ENCODE results near the gene CHST11.

DNA sequence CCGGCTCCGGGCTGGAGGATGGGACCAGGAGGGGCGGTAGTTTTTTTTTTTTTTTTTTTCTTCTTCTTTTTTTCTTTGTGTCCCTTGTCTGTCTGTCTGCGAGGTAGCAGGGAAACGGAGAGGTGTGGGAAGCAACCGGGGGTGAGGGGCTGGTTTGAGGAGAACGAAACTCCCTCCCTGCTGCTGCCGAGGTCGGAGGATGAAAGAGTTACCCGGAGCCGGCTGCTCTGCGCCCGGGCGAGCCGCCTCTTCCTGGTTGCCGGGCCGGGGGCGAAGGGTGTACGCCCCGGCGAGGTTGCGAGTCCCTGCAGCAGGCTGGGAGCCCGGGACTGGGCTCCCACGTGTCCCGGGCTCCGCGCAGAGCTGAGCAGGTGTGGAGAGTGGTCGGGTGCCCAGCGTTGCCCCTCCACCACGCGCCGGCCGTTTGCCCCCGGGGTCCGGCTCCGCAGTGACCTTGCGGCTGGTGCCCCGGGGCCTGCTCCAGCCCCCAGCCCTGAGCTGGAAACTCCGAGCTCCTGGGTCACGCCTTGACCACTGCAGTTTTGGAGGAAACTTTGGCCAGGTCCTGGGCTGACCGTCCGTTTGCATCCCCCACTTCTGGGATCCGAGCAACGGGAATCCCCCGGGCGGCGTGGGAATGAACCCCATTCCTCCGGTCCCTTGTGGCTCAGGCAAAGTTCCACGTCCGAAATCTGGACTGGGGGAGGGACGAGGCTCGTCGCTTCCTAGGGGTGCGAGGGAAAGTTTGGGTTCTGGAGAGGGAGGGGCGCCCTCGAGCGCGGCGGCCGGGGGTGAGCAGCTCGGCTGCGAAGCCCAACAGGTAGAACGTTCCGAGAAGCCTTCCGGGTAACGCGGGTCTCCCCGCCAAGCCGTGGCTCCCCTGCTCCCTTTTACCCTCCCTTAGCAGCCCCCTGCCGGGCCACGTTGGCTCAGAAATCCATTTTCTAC, 1.3 kb downstream of the CHST11 start:
- TF ChIP-seq, protein P1, sequence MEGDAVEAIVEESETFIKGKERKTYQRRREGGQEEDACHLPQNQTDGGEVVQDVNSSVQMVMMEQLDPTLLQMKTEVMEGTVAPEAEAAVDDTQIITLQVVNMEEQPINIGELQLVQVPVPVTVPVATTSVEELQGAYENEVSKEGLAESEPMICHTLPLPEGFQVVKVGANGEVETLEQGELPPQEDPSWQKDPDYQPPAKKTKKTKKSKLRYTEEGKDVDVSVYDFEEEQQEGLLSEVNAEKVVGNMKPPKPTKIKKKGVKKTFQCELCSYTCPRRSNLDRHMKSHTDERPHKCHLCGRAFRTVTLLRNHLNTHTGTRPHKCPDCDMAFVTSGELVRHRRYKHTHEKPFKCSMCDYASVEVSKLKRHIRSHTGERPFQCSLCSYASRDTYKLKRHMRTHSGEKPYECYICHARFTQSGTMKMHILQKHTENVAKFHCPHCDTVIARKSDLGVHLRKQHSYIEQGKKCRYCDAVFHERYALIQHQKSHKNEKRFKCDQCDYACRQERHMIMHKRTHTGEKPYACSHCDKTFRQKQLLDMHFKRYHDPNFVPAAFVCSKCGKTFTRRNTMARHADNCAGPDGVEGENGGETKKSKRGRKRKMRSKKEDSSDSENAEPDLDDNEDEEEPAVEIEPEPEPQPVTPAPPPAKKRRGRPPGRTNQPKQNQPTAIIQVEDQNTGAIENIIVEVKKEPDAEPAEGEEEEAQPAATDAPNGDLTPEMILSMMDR (IDR thresholded peaks at IDR 0.05): no peak
- TF ChIP-seq POLR2A (IDR thresholded peaks at IDR 0.05): no peak
- TF ChIP-seq POLR2AphosphoS5 (IDR thresholded peaks at IDR 0.05): no peak

Data from breast epithelium (tissue), 3 donors.